ENCODE data around the gene ZSCAN5B. TPM values are rescaled to one million over a fixed set of nuclear protein-coding genes. Genes with fewer than 3 reads are reported as not detected.

Gene ZSCAN5B
- total and polyA plus RNA-seq, 2 of the 13 experiments (the other 11 are each of a cell fraction or from before 2014, with no cell fraction given) = not detected

GRCh38 chr19:56140583-56141416, 56.8 kb downstream of the ZSCAN5B start, which contains the start of gene ZNF444 (continued):
- TF ChIP-seq, protein P1, sequence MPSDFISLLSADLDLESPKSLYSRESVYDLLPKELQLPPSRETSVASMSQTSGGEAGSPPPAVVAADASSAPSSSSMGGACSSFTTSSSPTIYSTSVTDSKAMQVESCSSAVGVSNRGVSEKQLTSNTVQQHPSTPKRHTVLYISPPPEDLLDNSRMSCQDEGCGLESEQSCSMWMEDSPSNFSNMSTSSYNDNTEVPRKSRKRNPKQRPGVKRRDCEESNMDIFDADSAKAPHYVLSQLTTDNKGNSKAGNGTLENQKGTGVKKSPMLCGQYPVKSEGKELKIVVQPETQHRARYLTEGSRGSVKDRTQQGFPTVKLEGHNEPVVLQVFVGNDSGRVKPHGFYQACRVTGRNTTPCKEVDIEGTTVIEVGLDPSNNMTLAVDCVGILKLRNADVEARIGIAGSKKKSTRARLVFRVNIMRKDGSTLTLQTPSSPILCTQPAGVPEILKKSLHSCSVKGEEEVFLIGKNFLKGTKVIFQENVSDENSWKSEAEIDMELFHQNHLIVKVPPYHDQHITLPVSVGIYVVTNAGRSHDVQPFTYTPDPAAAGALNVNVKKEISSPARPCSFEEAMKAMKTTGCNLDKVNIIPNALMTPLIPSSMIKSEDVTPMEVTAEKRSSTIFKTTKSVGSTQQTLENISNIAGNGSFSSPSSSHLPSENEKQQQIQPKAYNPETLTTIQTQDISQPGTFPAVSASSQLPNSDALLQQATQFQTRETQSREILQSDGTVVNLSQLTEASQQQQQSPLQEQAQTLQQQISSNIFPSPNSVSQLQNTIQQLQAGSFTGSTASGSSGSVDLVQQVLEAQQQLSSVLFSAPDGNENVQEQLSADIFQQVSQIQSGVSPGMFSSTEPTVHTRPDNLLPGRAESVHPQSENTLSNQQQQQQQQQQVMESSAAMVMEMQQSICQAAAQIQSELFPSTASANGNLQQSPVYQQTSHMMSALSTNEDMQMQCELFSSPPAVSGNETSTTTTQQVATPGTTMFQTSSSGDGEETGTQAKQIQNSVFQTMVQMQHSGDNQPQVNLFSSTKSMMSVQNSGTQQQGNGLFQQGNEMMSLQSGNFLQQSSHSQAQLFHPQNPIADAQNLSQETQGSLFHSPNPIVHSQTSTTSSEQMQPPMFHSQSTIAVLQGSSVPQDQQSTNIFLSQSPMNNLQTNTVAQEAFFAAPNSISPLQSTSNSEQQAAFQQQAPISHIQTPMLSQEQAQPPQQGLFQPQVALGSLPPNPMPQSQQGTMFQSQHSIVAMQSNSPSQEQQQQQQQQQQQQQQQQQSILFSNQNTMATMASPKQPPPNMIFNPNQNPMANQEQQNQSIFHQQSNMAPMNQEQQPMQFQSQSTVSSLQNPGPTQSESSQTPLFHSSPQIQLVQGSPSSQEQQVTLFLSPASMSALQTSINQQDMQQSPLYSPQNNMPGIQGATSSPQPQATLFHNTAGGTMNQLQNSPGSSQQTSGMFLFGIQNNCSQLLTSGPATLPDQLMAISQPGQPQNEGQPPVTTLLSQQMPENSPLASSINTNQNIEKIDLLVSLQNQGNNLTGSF (CRISPR knock-in tag; IDR thresholded peaks at IDR 0.05) = no peak
- TF ChIP-seq MYC (CRISPR knock-in tag; IDR thresholded peaks at IDR 0.05; ENCODE audit: borderline replicate concordance) (peak; percentile 86; the same call in 1 of the 2 replicates), PRDM10 (CRISPR knock-in tag; IDR thresholded peaks at IDR 0.05; ENCODE audit: low read depth) (peak; percentile 63; the same call in 1 of the 2 replicates), DNMT3B (CRISPR knock-in tag; conservative IDR thresholded peaks at IDR 0.05) (0 out of 2 replicates have a peak, but pooled peaks have one; percentile 17), WIZ (CRISPR knock-in tag; IDR thresholded peaks at IDR 0.05) (no peak), KAT8 (CRISPR knock-in tag; IDR thresholded peaks at IDR 0.05) (peak; percentile 75), ZNF687 (CRISPR knock-in tag; IDR thresholded peaks at IDR 0.05) (peak; percentile 67), RXRB (CRISPR knock-in tag; IDR thresholded peaks at IDR 0.05; ENCODE audit: borderline replicate concordance) (peak; percentile 21; the same call in 1 of the 2 replicates), RAD51 (IDR thresholded peaks at IDR 0.05; ENCODE audit: borderline replicate concordance) (no peak), MTF2 (CRISPR knock-in tag; IDR thresholded peaks at IDR 0.05; ENCODE audit: borderline replicate concordance) (no peak), KDM1A (CRISPR knock-in tag; IDR thresholded peaks at IDR 0.05) (no peak), THAP11 (CRISPR knock-in tag; IDR thresholded peaks at IDR 0.05) (peak; percentile 95)
- TF ChIP-seq, protein P2, sequence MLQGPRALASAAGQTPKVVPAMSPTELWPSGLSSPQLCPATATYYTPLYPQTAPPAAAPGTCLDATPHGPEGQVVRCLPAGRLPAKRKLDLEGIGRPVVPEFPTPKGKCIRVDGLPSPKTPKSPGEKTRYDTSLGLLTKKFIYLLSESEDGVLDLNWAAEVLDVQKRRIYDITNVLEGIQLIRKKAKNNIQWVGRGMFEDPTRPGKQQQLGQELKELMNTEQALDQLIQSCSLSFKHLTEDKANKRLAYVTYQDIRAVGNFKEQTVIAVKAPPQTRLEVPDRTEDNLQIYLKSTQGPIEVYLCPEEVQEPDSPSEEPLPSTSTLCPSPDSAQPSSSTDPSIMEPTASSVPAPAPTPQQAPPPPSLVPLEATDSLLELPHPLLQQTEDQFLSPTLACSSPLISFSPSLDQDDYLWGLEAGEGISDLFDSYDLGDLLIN (CRISPR knock-in tag; IDR thresholded peaks at IDR 0.05; ENCODE audit: borderline replicate concordance) = peak; percentile 37; the same call in 1 of the 2 replicates
